ENCODE data around the gene CEACAM20. TPM values are rescaled to one million over a fixed set of nuclear protein-coding genes. Genes with fewer than 3 reads are reported as not detected.
"Not testable (repeated sequence)": the region's sequence is repeated elsewhere in the genome, so short reads cannot be mapped to it uniquely, and the experiment has no call there.

The CEACAM20 gene
- total and polyA plus RNA-seq, 4 donors = 0.63 TPM; not detected in 3

DNA sequence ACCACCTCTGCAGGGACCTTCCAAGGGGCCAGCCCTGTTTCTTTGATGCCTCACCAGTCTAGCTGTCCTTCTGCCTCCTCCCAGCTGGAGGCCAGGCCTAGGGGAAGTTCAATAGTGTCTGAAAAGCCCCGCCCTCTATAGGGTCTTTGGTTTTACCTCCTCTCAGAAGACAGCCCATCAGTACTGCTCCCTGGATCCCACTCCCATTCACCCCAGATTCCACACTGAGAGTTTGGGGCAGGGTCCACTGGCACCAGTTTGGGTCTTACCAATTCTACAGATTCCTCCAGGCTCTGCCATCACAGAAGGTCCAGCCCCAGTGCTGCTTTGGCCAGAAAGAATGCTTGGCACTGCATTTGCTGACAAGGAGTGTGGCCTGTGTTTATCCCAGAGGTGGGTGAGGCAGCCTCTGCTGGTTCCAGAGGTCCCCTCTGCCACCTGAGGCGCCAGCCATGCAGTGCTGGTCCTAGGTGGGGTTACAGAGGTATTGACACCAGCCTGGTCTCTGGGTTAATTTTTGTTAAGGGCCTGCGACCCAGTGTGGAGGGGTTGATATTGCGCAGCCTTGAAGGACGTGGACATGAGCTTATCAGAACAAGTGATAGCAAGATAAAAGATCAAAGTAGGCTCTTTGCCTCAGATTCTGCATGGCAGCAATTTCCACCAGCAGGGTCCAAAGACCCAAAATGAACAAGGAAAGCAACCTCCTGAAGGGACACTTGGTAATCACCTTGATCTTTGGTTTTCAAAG lies 42.5 kb upstream of the CEACAM20 start:
- H3K9me3 ChIP-seq (ENCODE audit: control insufficient read depth, low read length) = no peaks in the 10 kb centered on the region
- DNase-seq (no peak), ATAC-seq (ENCODE audit: low FRiP score) (no peak)
- H3K4me3 ChIP-seq (ENCODE audit: low read length in 2 of 2) = no peak overlapping the region
- intact Hi-C loops (cut with DNase I) = loop anchor here (2.0 kb wide), 1 partner anchor 85 kb away; no protein-coding TSS in a partner anchor
- H3K36me3 ChIP-seq (ENCODE audit: control insufficient read depth in 1 of 2, insufficient read depth in 2 of 2, low read length in 1 of 2) = no peaks in the 10 kb centered on the region
- H3K27me3 ChIP-seq (ENCODE audit: control insufficient read depth in 1 of 2, insufficient read depth in 2 of 2, low read length in 1 of 2) = no peaks in the 10 kb centered on the region
- H3K27ac ChIP-seq (ENCODE audit: low read depth in 1 of 2, low read length in 2 of 2) = no peak overlapping the region
- 77 to 90% methylated on average over 5 of the region's 5 CpGs for WGBS, 2 donors
- no peaks in the 10 kb centered on the region for H3K4me1 ChIP-seq (ENCODE audit: control insufficient read depth in 1 of 2, insufficient read depth in 2 of 2, low read length in 2 of 2)

DNA sequence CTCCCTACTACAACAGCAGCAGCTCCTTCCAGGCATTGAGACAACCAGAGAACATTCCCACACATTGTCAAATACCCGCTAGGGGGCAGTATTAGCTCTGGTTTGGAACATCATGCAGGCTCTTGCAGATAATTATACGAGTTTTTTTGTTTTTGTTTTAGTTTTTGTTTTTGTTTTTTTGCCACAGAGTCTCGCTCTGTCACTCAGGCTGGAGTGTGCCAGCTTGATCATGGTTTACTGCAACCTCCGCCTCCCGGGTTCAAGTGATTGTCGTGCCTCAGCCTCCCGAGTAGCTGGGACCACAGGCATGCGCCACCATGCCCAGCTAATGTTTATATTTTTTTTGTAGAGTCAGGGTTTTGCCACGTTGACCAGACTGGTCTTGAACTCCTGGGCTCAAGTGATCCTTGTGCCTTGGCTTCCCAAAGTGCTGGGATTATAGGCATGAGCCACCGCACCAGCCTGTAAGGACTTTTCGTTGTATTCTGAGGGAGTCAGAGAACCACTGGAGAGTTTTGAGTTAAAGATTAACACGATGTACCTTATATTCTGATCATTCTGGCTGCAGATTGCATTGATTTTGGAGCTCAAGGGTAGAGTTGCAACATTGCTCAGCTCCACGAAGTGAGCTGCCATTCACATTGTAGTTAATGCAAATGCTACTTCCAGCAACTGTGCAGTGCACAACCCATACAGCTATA lies 41.7 kb upstream of the CEACAM20 start:
- no peak overlapping the region for H3K4me3 ChIP-seq (ENCODE audit: low read length in 2 of 2)
- H3K9me3 ChIP-seq (ENCODE audit: control insufficient read depth, low read length) = no peaks in the 10 kb centered on the region
- H3K27me3 ChIP-seq (ENCODE audit: control insufficient read depth in 1 of 2, insufficient read depth in 2 of 2, low read length in 1 of 2) = no peaks in the 10 kb centered on the region
- 49 to 51% methylated on average over 13 of the region's 13 CpGs for WGBS, 2 donors
- ATAC-seq (ENCODE audit: low FRiP score) (peak; percentile 66), DNase-seq (peak in 1 of 2 donors; percentile 54)
- H3K4me1 ChIP-seq (ENCODE audit: control insufficient read depth in 1 of 2, insufficient read depth in 2 of 2, low read length in 2 of 2) = no peaks in the 10 kb centered on the region
- no peak overlapping the region for H3K27ac ChIP-seq (ENCODE audit: low read depth in 1 of 2, low read length in 2 of 2)
- intact Hi-C loops (cut with DNase I) = loop anchor here (2.0 kb wide), 1 partner anchor 86 kb away; no protein-coding TSS in a partner anchor
- H3K36me3 ChIP-seq (ENCODE audit: control insufficient read depth in 1 of 2, insufficient read depth in 2 of 2, low read length in 1 of 2) = no peaks in the 10 kb centered on the region

DNA sequence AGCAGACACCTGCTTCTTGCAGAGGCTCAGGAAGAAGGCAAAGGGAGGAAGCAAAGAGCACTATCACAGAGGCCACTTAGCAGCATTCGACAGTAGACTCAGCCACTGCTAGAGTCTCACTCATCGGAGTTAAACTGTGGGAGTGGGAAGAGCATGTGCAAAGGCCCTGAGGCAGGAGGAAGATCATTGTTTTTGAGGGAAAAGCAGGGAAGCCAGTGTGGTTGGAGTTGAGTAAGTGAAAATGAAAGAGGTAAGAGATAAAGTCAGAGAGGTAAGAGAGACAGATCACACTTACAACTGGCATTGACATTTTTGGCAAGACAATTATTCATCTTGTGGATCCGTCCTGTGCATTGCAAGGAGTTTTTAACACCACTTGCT lies 41.1 kb upstream of the CEACAM20 start:
- no peak for ATAC-seq (ENCODE audit: low FRiP score)
- WGBS, 2 donors = 41 to 47% methylated on average over 3 of the region's 3 CpGs

DNA sequence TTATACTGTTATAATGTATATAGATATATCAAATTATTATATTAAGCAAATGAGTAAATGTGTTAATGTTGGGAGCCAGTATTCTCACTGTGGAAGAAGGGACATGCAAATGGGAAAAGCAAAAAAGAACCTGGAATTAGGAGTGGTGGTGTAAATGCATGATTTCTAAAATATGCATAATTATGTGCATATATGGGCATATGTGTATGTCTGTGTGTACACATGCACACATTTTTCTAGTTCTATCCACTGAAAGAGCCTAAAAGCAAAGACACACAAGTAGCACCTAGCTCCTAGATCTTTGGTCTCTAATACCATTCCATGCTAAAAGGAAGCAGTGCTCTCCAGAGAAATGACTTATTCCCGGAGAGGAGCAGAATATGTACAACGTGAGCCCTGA lies 38.3 kb upstream of the CEACAM20 start:
- Histone ChIP-seq H3K9me3 (ENCODE audit: control insufficient read depth, low read length) (no peaks in the 10 kb centered on the region), H3K27ac (ENCODE audit: low read depth in 1 of 2, low read length in 2 of 2) (no peak overlapping the region), H3K4me3 (ENCODE audit: low read length in 2 of 2) (no peak overlapping the region), H3K4me1 (ENCODE audit: control insufficient read depth in 1 of 2, insufficient read depth in 2 of 2, low read length in 2 of 2) (no peaks in the 10 kb centered on the region), H3K36me3 (ENCODE audit: control insufficient read depth in 1 of 2, insufficient read depth in 2 of 2, low read length in 1 of 2) (no peaks in the 10 kb centered on the region), H3K27me3 (ENCODE audit: control insufficient read depth in 1 of 2, insufficient read depth in 2 of 2, low read length in 1 of 2) (no peaks in the 10 kb centered on the region)
- DNase-seq = no peak
- 46 to 47% methylated on average over 2 of the region's 2 CpGs for WGBS, 2 donors
- intact Hi-C loops (cut with DNase I) = no loop called here
- ATAC-seq (ENCODE audit: low FRiP score) = no peak

More for the DNA sequence above, 41.1 kb upstream of the CEACAM20 start:
- DNase-seq = no peak
- H3K27me3 ChIP-seq (ENCODE audit: control insufficient read depth in 1 of 2, insufficient read depth in 2 of 2, low read length in 1 of 2) = no peaks in the 10 kb centered on the region
- H3K4me3 ChIP-seq (ENCODE audit: low read length in 2 of 2) = no peak overlapping the region
- no peaks in the 10 kb centered on the region for H3K36me3 ChIP-seq (ENCODE audit: control insufficient read depth in 1 of 2, insufficient read depth in 2 of 2, low read length in 1 of 2)
- no peaks in the 10 kb centered on the region for H3K9me3 ChIP-seq (ENCODE audit: control insufficient read depth, low read length)
- no peak overlapping the region for H3K27ac ChIP-seq (ENCODE audit: low read depth in 1 of 2, low read length in 2 of 2)
- H3K4me1 ChIP-seq (ENCODE audit: control insufficient read depth in 1 of 2, insufficient read depth in 2 of 2, low read length in 2 of 2) = no peaks in the 10 kb centered on the region
- intact Hi-C loops (cut with DNase I) = loop anchor here (2.0 kb wide), 1 partner anchor 86 kb away; no protein-coding TSS in a partner anchor

DNA sequence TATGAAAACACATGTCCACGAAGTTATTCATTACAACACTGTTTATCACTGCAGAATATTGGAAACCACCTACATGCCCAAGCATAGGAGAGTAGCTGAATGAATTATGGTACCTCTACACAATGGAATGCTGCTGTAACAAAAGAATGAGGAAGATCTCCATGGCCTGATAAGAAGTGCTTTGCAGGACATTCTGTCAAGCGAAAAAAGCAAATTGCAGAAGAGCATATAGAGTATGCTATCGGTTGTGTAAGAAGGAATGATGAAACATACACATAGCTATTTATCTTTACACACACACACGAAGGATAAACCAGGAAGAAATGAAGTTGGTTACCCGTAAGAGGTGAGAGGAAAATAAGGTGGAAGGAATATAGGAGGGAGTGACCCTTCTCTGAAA lies 37.5 kb upstream of the CEACAM20 start:
- WGBS, 2 donors = 49 to 56% methylated on average over 5 of the region's 5 CpGs
- intact Hi-C loops (cut with DNase I) = no loop called here
- no peaks in the 10 kb centered on the region for H3K36me3 ChIP-seq (ENCODE audit: control insufficient read depth in 1 of 2, insufficient read depth in 2 of 2, low read length in 1 of 2)
- no peaks in the 10 kb centered on the region for H3K27me3 ChIP-seq (ENCODE audit: control insufficient read depth in 1 of 2, insufficient read depth in 2 of 2, low read length in 1 of 2)
- H3K4me3 ChIP-seq (ENCODE audit: low read length in 2 of 2) = no peak overlapping the region
- no peak overlapping the region for H3K27ac ChIP-seq (ENCODE audit: low read depth in 1 of 2, low read length in 2 of 2)
- DNase-seq = no peak
- H3K4me1 ChIP-seq (ENCODE audit: control insufficient read depth in 1 of 2, insufficient read depth in 2 of 2, low read length in 2 of 2) = no peaks in the 10 kb centered on the region
- no peak for ATAC-seq (ENCODE audit: low FRiP score)
- no peaks in the 10 kb centered on the region for H3K9me3 ChIP-seq (ENCODE audit: control insufficient read depth, low read length)

DNA sequence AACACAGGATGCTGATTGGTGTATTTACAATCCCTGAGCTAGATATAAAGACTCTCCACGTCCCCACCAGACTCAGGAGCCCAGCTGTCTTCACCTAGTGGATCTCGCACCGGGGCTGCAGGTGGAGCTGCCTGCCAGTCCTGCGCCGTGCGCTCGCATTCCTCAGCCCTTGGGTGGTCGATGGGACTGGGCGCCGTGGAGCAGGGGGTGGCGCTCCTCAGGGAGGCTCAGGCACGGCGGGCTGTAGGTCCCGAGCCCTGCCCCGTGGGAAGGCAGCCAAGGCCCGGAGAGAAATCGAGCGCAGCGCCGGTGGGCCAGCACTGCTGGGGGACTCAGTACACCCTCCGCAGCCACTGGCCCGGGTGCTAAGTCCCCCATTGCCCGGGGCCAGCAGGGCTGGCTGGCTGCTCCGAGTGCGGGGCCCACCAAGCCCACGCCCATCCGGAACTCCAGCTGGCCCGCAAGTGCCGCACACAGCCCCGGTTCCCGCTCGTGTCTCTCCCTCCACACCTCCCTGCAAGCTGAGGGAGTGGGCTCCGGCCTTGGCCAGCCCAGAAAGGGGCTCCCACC lies 33.7 kb upstream of the CEACAM20 start:
- ATAC-seq (ENCODE audit: low FRiP score); H3K36me3 ChIP-seq (ENCODE audit: control insufficient read depth in 1 of 2, insufficient read depth in 2 of 2, low read length in 1 of 2); H3K4me3 ChIP-seq (ENCODE audit: low read length in 2 of 2); H3K9me3 ChIP-seq (ENCODE audit: control insufficient read depth, low read length); DNase-seq; H3K4me1 ChIP-seq (ENCODE audit: control insufficient read depth in 1 of 2, insufficient read depth in 2 of 2, low read length in 2 of 2); H3K27me3 ChIP-seq (ENCODE audit: control insufficient read depth in 1 of 2, insufficient read depth in 2 of 2, low read length in 1 of 2); H3K27ac ChIP-seq (ENCODE audit: low read depth in 1 of 2, low read length in 2 of 2); intact Hi-C loops (cut with DNase I): not testable (repeated sequence)
- WGBS, 2 donors = 93% methylated on average over 27 to 33 of the region's 33 CpGs

DNA sequence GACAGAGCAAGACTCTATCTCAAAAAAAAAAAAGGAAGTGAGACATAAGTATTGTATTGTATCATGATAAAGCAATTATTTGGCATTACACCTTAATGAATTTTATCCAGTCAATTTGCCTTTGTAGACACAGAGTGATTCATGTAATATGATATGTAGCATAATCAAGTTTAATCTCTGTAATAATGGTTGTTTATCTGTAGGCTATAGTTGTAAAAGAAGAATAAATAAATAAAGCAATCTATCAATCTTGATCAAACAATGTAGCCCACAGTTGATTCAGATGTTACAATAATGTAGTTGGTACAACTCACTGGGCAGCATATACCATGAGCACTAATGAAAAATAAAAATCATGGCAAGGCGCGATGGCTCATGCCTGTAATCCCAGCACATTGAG lies 28.5 kb upstream of the CEACAM20 start:
- Histone ChIP-seq H3K36me3 (ENCODE audit: control insufficient read depth in 1 of 2, insufficient read depth in 2 of 2, low read length in 1 of 2) (no peaks in the 10 kb centered on the region), H3K4me3 (ENCODE audit: low read length in 2 of 2) (no peak overlapping the region), H3K9me3 (ENCODE audit: control insufficient read depth, low read length) (no peaks in the 10 kb centered on the region), H3K4me1 (ENCODE audit: control insufficient read depth in 1 of 2, insufficient read depth in 2 of 2, low read length in 2 of 2) (no peaks in the 10 kb centered on the region), H3K27me3 (ENCODE audit: control insufficient read depth in 1 of 2, insufficient read depth in 2 of 2, low read length in 1 of 2) (no peaks in the 10 kb centered on the region), H3K27ac (ENCODE audit: low read depth in 1 of 2, low read length in 2 of 2) (no peak overlapping the region)
- no peak for DNase-seq
- ATAC-seq (ENCODE audit: low FRiP score) = no peak
- intact Hi-C loops (cut with DNase I) = no loop called here
- WGBS, 2 donors = 89 to 90% methylated on average over 2 of the region's 2 CpGs

DNA sequence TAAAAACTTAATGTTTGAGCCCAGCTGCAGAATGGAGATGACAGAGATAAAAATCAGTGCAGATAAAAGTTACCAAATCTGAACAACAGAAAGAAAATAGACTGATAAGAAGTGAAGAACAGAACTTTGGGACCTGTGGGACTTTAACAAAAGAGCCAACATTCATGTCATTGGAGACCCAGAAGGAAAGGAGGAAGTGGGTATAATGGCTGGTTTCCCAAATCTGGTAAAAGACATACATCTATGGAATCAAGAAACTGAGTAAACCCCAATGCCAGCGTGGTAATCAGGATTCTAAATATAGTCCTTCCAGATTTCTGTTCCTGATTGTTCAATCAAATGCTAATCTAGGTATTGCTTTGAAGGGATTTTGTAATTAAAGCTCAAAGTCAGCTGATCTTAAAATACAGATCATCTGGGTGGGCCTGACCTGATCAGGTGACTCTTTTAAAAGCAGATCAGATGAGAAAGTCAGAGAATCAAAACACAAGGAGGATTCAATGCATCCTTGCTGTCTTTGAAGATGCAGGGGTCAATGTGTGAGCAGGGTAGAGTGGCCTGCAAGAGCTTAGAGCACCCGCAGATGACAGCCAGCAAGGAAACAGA lies 25.3 kb upstream of the CEACAM20 start:
- intact Hi-C loops (cut with DNase I) = no loop called here
- ATAC-seq (ENCODE audit: low FRiP score) (no peak), DNase-seq (no peak)
- no peaks in the 10 kb centered on the region for H3K36me3 ChIP-seq (ENCODE audit: control insufficient read depth in 1 of 2, insufficient read depth in 2 of 2, low read length in 1 of 2)
- 63 to 66% methylated on average over 2 of the region's 2 CpGs for WGBS, 2 donors
- no peak overlapping the region for H3K4me3 ChIP-seq (ENCODE audit: low read length in 2 of 2)
- no peaks in the 10 kb centered on the region for H3K4me1 ChIP-seq (ENCODE audit: control insufficient read depth in 1 of 2, insufficient read depth in 2 of 2, low read length in 2 of 2)
- no peaks in the 10 kb centered on the region for H3K9me3 ChIP-seq (ENCODE audit: control insufficient read depth, low read length)
- no peaks in the 10 kb centered on the region for H3K27me3 ChIP-seq (ENCODE audit: control insufficient read depth in 1 of 2, insufficient read depth in 2 of 2, low read length in 1 of 2)
- H3K27ac ChIP-seq (ENCODE audit: low read depth in 1 of 2, low read length in 2 of 2) = no peak overlapping the region
